HG03378 (cell line): ENCODE results near the gene CEPT1.
"Not testable (repeated sequence)": the region's sequence is repeated elsewhere in the genome, so short reads cannot be mapped to it uniquely, and the experiment has no call there.

Source experiments
- ATAC-seq: cut with Tn5 transposase; IDR thresholded peaks from one replicate; pipeline ENCODE4 v1.9.1; 2021; ENCODE audit warnings: mild to moderate bottlenecking, moderate library complexity; ENCODE audit not compliant: unreplicated experiment

CEPT1 gene

GRCh38 chr1:111208921-111209320 lies 68.9 kb downstream of the CEPT1 start:
- ATAC-seq: no peak

GRCh38 chr1:111209622-111210021 lies 69.6 kb downstream of the CEPT1 start:
- no peak for ATAC-seq

- no peak for ATAC-seq
Observed at GRCh38 chr1:111211921-111212320, 71.9 kb downstream of the CEPT1 start.

GRCh38 chr1:111212634-111213335 lies 72.8 kb downstream of the CEPT1 start:
- no peak for ATAC-seq

GRCh38 chr1:111213412-111213811 lies 73.4 kb downstream of the CEPT1 start:
- no peak for ATAC-seq

- no peak for ATAC-seq
Observed at GRCh38 chr1:111214074-111214801, 74.2 kb downstream of the CEPT1 start.

- no peak for ATAC-seq
Observed at GRCh38 chr1:111214884-111215283, 74.9 kb downstream of the CEPT1 start.

- not testable (repeated sequence) for ATAC-seq
Observed at GRCh38 chr1:111215285-111215684, 75.3 kb downstream of the CEPT1 start.

GRCh38 chr1:111216751-111217150 lies 76.7 kb downstream of the CEPT1 start:
- ATAC-seq: no peak

- ATAC-seq: no peak
Observed at GRCh38 chr1:111217183-111217910, 77.3 kb downstream of the CEPT1 start.

- no peak for ATAC-seq
Observed at GRCh38 chr1:111218701-111219556, 78.9 kb downstream of the CEPT1 start.

- ATAC-seq: peak; percentile 25
Observed at GRCh38 chr1:111219557-111220286, 79.7 kb downstream of the CEPT1 start.

- ATAC-seq: no peak
Observed at GRCh38 chr1:111220302-111220890, 80.4 kb downstream of the CEPT1 start.

- ATAC-seq: no peak
Observed at GRCh38 chr1:111221276-111221632, 81.2 kb downstream of the CEPT1 start.

- peak; percentile 63 for ATAC-seq
Observed at GRCh38 chr1:111221633-111222291, 81.7 kb downstream of the CEPT1 start.

GRCh38 chr1:111222308-111223125 lies 82.5 kb downstream of the CEPT1 start:
- ATAC-seq: peak; percentile 21

- no peak for ATAC-seq
Observed at GRCh38 chr1:111223126-111223685, 83.2 kb downstream of the CEPT1 start.

- no peak for ATAC-seq
Observed at GRCh38 chr1:111225091-111225490, 85.1 kb downstream of the CEPT1 start.
